ENCODE data around the gene NOG.

GRCh38 chr17:56614522-56614921, 21.0 kb downstream of the NOG start:
- no peak for TF ChIP-seq EZH2 (IDR thresholded peaks at IDR 0.05; ENCODE audit: borderline replicate concordance, control insufficient read depth, low read depth, low read length)
- TF ChIP-seq SRF (IDR thresholded peaks at IDR 0.05; ENCODE audit: low read depth in 2 of 2, low read length in 2 of 2), result no peak
- no peak for TF ChIP-seq FOS (IDR thresholded peaks at IDR 0.05; ENCODE audit: borderline replicate concordance, extremely low read depth, insufficient read length)
- TF ChIP-seq STAT3 (IDR thresholded peaks at IDR 0.05; ENCODE audit: low read depth, low read length), result no peak
- no peak for TF ChIP-seq RAD21 (IDR thresholded peaks at IDR 0.05; ENCODE audit: insufficient read depth, low read depth, low read length)
- TF ChIP-seq CTCF (IDR thresholded peaks at IDR 0.05 in 2 of 3, conservative IDR thresholded peaks at IDR 0.05 in 1 of 3; ENCODE audit: control insufficient read depth in 2 of 3, extremely low read depth in 1 of 3, insufficient read depth in 1 of 3, low read depth in 3 of 3, low read length in 3 of 3), result no peak
- no peak for TF ChIP-seq POLR2AphosphoS5 (IDR thresholded peaks at IDR 0.05; ENCODE audit: low read length)
- TF ChIP-seq E2F4 (IDR thresholded peaks at IDR 0.05; ENCODE audit: low read depth, low read length), result no peak
- no peak for TF ChIP-seq SP1 (IDR thresholded peaks at IDR 0.05; ENCODE audit: low read depth, low read length)
- TF ChIP-seq POLR2A (IDR thresholded peaks at IDR 0.05; ENCODE audit: low read depth, low read length), result no peak
- no peak for TF ChIP-seq MXI1 (IDR thresholded peaks at IDR 0.05; ENCODE audit: low read depth, low read length)
